Thyroid gland (tissue), 4 donors: Measurements from ENCODE around the gene RASA3. TPM values are rescaled to one million over a fixed set of nuclear protein-coding genes. Genes with fewer than 3 reads are reported as not detected.
A peak's percentile ranks its signal among the peaks of the same experiment; 100 is the strongest.

Experiments used
- DNase-seq, 2 donors: peaks; one replicate each; pipeline ENCODE4 v3.0.0-alpha.2; 2019
- H3K27ac ChIP-seq, 3 donors: fragments of 200-600 bp; sonication (generic); 1 replicate in 2 of 3; 2 replicates in 1 of 3; pipeline ENCODE4 v1.5.1; 2016 to 2019; ENCODE audit warnings: mild to moderate bottlenecking in 1 of 3, moderate library complexity in 1 of 3
- H3K27me3 ChIP-seq: fragments of 200-600 bp; sonication (generic); one replicate; pipeline ENCODE4 v1.5.1; 2019
- H3K36me3 ChIP-seq, 2 donors: fragments of 200-600 bp; sonication (generic); one replicate each; pipeline ENCODE4 v1.5.1; 2016 to 2019
- H3K4me1 ChIP-seq, 2 donors: fragments of 200-600 bp; sonication (generic); one replicate each; pipeline ENCODE4 v1.5.1; 2017 to 2019
- H3K4me3 ChIP-seq, 3 donors: fragments of 200-600 bp; sonication (generic); replicated peaks in 1 of 3; 1 replicate in 2 of 3; 2 replicates in 1 of 3; pipeline ENCODE4 v1.5.1; 2016; ENCODE audit warnings: mild to moderate bottlenecking in 1 of 3
- H3K9me3 ChIP-seq: fragments of 200-600 bp; sonication (generic); one replicate; pipeline ENCODE4 v1.5.1; 2017
- POLR2A ChIP-seq, 2 donors: fragments of 450-650 bp; IDR thresholded peaks; one replicate each; pipeline ENCODE4 v1.6.1; 2017; ENCODE audit warnings: antibody characterized with exemption in 2 of 2, mild to moderate bottlenecking in 2 of 2, moderate library complexity in 1 of 2
- WGBS, 2 donors: methylation state at CpG; one replicate each; pipeline ENCODE4 v1.1.5; 2017; 5-methylcytosine and 5-hydroxymethylcytosine counted together
- intact Hi-C: fragments of 100-400 bp; cut with DNase I; formaldehyde crosslinking; loops from one replicate; pipeline ENCODE4 v1.15.1; 2023
- total RNA-seq, 4 donors: library from RNA; depleted of rRNA; stranded (reverse); fragments of >200 nt; gene quantifications; one replicate each; pipeline ENCODE4 v1.2.3, GENCODE V29; 2016
- TF ChIP-seq, protein P1 (sequence below), 6 experiments: fragments of 200-600 bp in 3 of 6; fragments of 450-650 bp in 3 of 6; sonication (generic) in 3 of 6; IDR thresholded peaks; one replicate each; pipeline ENCODE4 v1.5.1; 2016 to 2019; ENCODE audit warnings: antibody characterized with exemption in 6 of 6, mild to moderate bottlenecking in 2 of 6, inconsistent platforms in 1 of 6, moderate library complexity in 1 of 6

Gene RASA3
- total RNA-seq, 4 donors from 2014 or later, result 22.3 to 32.3 (median 25.5) TPM

DNA sequence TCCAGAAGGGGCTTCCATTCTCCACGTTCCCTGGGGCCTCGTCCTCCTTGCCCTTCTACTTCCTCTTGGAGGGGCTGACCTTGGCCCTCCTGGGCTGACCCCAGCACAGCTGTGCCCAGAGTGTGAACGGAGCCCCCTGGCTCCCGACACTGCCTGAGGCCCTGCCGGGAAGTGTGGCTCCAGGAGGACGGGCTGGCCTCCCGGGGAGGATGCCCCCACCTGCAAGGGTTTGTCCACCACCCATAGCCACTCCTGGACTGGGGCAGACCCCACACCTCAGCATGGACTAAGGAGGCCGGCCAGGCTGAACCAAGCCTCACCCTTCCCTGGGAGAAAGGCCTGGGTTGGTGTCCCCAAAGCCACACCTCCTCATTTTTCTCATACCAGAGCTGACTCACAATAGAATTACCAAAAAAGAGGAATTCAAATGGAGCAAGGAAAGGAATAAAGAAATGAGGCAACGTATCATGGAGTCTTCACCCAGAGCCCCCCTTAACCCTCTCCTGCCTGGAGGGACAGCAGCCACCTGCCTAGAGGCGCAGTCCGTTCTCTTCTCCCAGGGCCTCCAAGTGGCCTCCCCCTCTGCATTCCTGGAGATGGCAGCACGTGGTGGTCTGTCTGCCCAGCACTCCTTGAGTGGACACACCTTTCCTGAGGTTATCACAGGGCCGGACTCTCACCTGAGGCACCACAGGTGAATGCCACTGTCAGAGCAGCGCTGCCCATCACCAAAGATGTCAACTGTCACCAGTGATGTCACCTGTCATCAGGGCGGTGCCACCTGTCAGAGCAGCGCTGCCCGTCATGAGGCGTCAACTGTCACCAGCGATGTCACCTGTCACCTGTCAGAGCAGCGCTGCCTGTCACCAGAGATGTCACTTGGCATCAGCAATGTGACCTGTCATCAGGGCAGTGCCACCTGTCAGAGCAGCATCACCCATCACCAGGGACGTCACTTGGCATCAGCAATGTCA, 155.4 kb downstream of the RASA3 start:
- intact Hi-C loops, result no loop called here
- H3K36me3 ChIP-seq, result peaks cover 3 to 25% of the 10 kb centered on the region in 2 donors
- H3K27me3 ChIP-seq, result no peaks in the 10 kb centered on the region
- peak overlapping the region; percentile 65 to 86 (median 78) for H3K27ac ChIP-seq
- DNase-seq, result peak in 1 of 2 donors; percentile 66
- TF ChIP-seq POLR2A (IDR thresholded peaks at IDR 0.05), result peak in 1 of 2 donors; percentile 15
- TF ChIP-seq, protein P1, sequence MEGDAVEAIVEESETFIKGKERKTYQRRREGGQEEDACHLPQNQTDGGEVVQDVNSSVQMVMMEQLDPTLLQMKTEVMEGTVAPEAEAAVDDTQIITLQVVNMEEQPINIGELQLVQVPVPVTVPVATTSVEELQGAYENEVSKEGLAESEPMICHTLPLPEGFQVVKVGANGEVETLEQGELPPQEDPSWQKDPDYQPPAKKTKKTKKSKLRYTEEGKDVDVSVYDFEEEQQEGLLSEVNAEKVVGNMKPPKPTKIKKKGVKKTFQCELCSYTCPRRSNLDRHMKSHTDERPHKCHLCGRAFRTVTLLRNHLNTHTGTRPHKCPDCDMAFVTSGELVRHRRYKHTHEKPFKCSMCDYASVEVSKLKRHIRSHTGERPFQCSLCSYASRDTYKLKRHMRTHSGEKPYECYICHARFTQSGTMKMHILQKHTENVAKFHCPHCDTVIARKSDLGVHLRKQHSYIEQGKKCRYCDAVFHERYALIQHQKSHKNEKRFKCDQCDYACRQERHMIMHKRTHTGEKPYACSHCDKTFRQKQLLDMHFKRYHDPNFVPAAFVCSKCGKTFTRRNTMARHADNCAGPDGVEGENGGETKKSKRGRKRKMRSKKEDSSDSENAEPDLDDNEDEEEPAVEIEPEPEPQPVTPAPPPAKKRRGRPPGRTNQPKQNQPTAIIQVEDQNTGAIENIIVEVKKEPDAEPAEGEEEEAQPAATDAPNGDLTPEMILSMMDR (IDR thresholded peaks at IDR 0.05), result no peak
- H3K4me1 ChIP-seq, result peaks cover 24 to 41% of the 10 kb centered on the region in 2 donors
- 82 to 89% methylated on average over 12 to 20 of the region's 21 CpGs for WGBS, 2 donors
- H3K4me3 ChIP-seq, result no peak overlapping the region
- H3K9me3 ChIP-seq, result no peaks in the 10 kb centered on the region

DNA sequence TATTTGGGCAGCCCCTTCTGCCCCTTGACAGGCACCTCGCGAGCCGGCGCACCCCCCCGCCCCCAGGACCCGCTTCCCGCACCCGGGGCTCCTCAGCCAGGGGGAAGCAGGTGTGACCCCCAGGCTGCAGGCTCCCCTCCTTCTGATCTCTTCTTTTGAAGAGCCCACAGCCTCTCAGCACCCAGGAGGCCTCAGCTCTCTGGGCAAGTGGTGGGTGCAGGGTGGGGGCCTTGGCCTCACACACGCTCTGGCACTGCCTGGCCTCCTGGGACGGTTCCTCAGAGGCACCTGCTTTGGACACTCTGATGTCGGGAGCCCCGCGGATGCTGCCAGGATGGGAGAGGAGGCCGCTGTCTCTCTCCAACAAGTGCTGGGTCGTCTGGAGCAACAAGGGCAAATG, 157.0 kb downstream of the RASA3 start:
- Histone ChIP-seq H3K36me3 (peaks cover 3 to 25% of the 10 kb centered on the region in 2 donors), H3K4me1 (peaks cover 25 to 42% of the 10 kb centered on the region in 2 donors)
- no peak for DNase-seq

DNA sequence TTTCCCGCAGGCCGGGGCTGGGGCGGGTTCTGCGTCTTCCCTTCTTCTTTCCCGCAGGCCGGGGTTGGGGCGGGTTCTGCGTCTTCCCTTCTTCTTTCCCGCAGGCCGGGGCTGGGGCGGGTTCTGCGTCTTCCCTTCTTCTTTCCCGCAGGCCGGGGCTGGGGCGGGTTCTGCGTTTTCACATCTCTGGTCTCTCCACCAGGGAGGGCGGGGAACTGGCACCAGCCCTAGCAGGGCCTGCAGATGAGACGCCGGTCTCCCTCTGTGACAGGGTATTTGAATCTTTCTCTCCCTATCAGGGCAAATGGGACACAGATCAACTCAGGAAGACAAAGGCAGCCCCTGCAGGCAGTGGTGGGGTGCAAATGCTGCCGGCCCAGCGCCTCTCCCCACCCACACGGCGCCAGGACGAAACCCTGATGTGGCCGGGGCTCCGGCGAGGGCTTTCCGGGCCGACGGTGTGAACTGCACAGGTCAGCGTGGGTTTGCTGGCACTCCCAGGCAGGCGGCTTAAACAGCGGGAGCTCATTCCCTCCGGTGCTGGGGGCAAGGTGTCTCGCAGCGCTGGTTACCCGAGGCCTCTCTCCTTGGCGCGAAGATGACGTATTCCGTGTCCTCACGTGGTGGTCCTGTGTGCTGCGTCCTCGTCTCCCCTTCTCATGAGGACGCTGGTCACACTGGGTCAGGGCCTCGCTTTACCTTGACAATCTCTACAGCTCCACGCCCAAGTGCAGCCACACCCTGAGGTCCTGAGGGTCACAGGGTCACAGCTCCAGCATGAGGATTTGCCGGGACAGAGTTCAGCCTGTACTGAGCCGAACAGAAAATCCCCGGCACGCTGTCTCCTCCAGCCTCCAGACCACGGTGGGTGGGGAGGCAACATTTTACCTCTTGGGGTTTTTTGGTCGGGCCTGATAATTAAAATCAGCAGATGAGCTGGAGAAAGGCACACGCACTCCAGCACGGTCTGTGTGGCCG, 157.8 kb downstream of the RASA3 start:
- Histone ChIP-seq H3K4me1 (peaks cover 32 to 50% of the 10 kb centered on the region in 2 donors), H3K27ac (no peak overlapping the region), H3K9me3 (no peaks in the 10 kb centered on the region), H3K27me3 (no peaks in the 10 kb centered on the region), H3K36me3 (peaks cover 3 to 25% of the 10 kb centered on the region in 2 donors), H3K4me3 (no peak overlapping the region)
- intact Hi-C loops, result no loop called here
- no peak for TF ChIP-seq POLR2A (IDR thresholded peaks at IDR 0.05)
- TF ChIP-seq, protein P1 (IDR thresholded peaks at IDR 0.05), result no peak
- WGBS, 2 donors, result 90 to 94% methylated on average over 41 to 50 of the region's 56 CpGs
- DNase-seq, result no peak

More for the DNA sequence above, 157.0 kb downstream of the RASA3 start:
- no peak overlapping the region for H3K4me3 ChIP-seq
- no peak overlapping the region for H3K27ac ChIP-seq
- TF ChIP-seq POLR2A (IDR thresholded peaks at IDR 0.05), result no peak
- TF ChIP-seq, protein P1 (IDR thresholded peaks at IDR 0.05), result no peak
- 93 to 95% methylated on average over 10 to 15 of the region's 15 CpGs for WGBS, 2 donors
- intact Hi-C loops, result no loop called here
- no peaks in the 10 kb centered on the region for H3K27me3 ChIP-seq
- H3K9me3 ChIP-seq, result no peaks in the 10 kb centered on the region

DNA sequence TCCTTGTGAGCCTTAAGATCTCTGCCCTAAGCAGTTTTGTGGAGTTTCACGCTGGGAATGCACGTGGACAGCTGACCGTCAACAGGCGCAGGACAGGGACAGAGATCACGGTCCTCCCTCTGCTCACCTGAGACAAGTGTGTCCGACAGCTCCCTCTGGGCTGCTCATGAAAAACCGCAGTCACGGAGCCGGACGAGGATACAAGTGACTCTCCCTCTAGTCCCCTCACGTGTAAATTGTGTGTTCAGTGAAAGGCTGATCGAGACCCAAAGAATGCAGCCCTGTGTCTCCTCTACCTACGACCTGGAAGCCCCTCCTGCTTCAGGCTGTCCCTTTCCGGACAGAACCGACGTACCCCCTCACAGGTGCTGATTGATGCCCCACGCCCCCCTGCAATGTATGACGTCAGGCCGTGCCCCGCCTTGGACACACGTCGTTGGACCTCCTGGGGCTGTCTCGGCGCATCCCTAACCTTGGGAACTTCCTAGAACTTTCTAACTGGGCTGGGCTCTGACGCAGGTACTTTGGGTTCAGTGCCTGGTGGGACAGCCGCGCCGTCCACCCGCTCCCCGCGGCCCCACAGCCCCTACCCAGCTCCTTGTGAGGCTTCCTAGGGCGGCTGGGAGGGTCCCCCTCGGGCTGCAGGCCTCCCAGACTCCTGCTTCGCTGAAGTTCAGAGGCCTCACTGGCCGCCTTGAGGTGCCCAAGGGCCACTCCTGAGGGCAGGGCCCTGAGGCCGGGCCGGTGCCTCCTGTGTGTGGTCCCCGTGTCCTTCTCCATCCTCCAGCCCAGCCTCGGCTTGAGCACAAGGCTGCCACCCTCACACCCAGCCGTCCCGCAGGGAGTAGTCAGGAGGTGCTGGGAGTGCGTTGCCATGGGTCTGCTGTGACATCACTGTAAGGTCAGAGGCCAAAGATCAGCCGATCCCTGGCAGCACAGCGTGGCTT, 158.9 kb downstream of the RASA3 start, which contains the start of gene C13orf46:
Gene C13orf46 (minus strand): TSS at position 859 of the 947 bp plus-strand sequence. CDS start 79 bp downstream, at position 780.
- H3K4me3 ChIP-seq, result no peak within 1 kb of the TSS
- peaks cover 39 to 61% of the 10 kb centered on the region in 2 donors for H3K4me1 ChIP-seq
- H3K27me3 ChIP-seq, result no peaks in the 10 kb centered on the region
- H3K36me3 ChIP-seq, result peaks cover 0 to 17% of the 10 kb centered on the region in 2 donors
- peak within 1 kb of the TSS; percentile 99 to 100 (median 99) for H3K27ac ChIP-seq
- DNase-seq, result peak in 1 of 2 donors; percentile 1
- no peak for TF ChIP-seq POLR2A (IDR thresholded peaks at IDR 0.05)
- TF ChIP-seq, protein P1 (IDR thresholded peaks at IDR 0.05), result no peak
- H3K9me3 ChIP-seq, result no peaks in the 10 kb centered on the region
- WGBS, 2 donors, result 92 to 96% methylated on average over 28 of the region's 44 CpGs
- intact Hi-C loops, result no loop called here
